ENCODE results near the gene FXYD2.

The FXYD2 gene

GRCh38 chr11:117774553-117774952 lies 50.0 kb downstream of the FXYD2 start:
- FAIRE-seq, result no peak
- DNase-seq (ENCODE audit: extremely low spot score, insufficient read length, low read depth), result no peak

GRCh38 chr11:117772360-117772759 lies 52.2 kb downstream of the FXYD2 start:
- FAIRE-seq (no peak), DNase-seq (ENCODE audit: extremely low spot score, insufficient read length, low read depth) (no peak)

- FAIRE-seq, result no peak
- no peak for DNase-seq (ENCODE audit: extremely low spot score, insufficient read length, low read depth)
Measured at GRCh38 chr11:117771841-117772240, 52.7 kb downstream of the FXYD2 start.

GRCh38 chr11:117771197-117771596 lies 53.3 kb downstream of the FXYD2 start:
- FAIRE-seq (no peak), DNase-seq (ENCODE audit: extremely low spot score, insufficient read length, low read depth) (no peak)

GRCh38 chr11:117770061-117770460 lies 54.5 kb downstream of the FXYD2 start:
- FAIRE-seq (no peak), DNase-seq (ENCODE audit: extremely low spot score, insufficient read length, low read depth) (no peak)

Measured in GM18507 (cell line).